ENCODE data around the gene RNF207. TPM values are rescaled to one million over a fixed set of nuclear protein-coding genes. Genes with fewer than 3 reads are reported as not detected.

The RNF207 gene
- total RNA-seq, 1 experiment from 2014 or later, result 9.2 TPM

DNA sequence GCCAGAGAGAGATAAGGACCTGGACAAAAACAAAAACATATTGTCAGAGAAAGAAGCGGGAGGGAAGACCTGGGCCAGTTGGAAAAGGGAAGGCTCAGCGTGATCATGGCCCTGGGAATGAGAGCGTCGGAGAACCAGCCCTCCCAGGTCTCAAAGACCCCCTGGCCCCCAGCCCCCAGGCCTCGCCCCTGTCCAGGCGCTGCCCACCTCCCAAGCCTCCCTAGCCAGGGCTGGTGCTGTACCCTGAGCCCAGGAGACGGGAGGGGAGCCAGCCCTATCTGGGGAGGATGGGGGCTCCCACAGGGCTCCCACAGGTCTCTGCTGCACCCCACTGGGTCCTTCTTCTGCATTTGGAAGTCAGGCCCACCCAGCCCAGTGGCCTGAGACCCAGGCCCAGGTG, 40.9 kb upstream of the RNF207 start:
- Mint-ChIP-seq H3K36me3 (no peaks in the 10 kb centered on the region), H3K4me1 (peaks cover 6% of the 10 kb centered on the region), H3K9me3 (no peaks in the 10 kb centered on the region), H3K27me3 (ENCODE audit: low read depth) (no peaks in the 10 kb centered on the region), H3K27ac (no peak overlapping the region), H3K4me3 (no peak overlapping the region)
- ATAC-seq (no peak), DNase-seq (ENCODE audit: low spot score) (no peak)
- TF ChIP-seq FOXP1 (CRISPR knock-in tag; IDR thresholded peaks at IDR 0.05; ENCODE audit: borderline replicate concordance), result no peak
- ChIA-PET CTCF (interaction anchor here (1.2 kb wide), 1 partner anchor 56 kb away, joined by 3 read pairs; no protein-coding TSS in a partner anchor), POLR2A (no interaction called here)

DNA sequence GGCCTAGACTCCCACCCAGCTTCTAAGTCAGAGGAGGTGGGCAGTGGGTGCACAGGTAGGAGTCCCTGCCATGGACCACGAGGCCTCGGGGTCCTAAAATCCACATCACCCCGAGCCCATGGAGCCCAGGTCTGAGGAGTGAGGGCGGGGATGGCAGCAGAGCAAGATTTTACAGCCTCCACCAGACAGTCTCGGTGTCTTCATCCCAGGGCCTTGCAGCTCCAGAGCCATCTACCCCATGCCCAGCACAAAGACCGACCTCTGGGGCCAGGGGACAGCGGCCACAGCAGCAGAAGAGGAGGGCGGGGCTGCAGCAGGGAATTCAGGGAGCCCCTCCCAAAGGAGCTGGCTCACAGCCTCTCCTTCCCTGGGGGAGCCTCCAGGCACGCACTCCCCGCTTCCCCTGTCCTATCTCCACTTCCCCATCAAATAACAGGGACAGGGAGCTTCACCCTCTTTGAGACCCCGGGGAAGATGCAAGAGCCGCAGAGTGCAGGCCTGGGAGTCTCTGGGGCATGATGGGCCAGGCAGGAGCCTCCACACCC, 40.4 kb upstream of the RNF207 start:
- Mint-ChIP-seq H3K4me3 (no peak overlapping the region), H3K36me3 (no peaks in the 10 kb centered on the region), H3K27ac (no peak overlapping the region), H3K27me3 (ENCODE audit: low read depth) (no peaks in the 10 kb centered on the region), H3K4me1 (peaks cover 6% of the 10 kb centered on the region), H3K9me3 (no peaks in the 10 kb centered on the region)
- CTCF ChIA-PET, result interaction anchor here (1.2 to 1.5 kb wide), 2 partner anchors 20 to 57 kb away, joined by 3 read pairs; no protein-coding TSS in a partner anchor
- POLR2A ChIA-PET, result no interaction called here
- ATAC-seq (no peak), DNase-seq (ENCODE audit: low spot score) (no peak)
- TF ChIP-seq PRRX2 (CRISPR knock-in tag; IDR thresholded peaks at IDR 0.05), result no peak
- TF ChIP-seq, protein P1, sequence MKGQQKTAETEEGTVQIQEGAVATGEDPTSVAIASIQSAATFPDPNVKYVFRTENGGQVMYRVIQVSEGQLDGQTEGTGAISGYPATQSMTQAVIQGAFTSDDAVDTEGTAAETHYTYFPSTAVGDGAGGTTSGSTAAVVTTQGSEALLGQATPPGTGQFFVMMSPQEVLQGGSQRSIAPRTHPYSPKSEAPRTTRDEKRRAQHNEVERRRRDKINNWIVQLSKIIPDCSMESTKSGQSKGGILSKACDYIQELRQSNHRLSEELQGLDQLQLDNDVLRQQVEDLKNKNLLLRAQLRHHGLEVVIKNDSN (CRISPR knock-in tag; IDR thresholded peaks at IDR 0.05), result no peak

DNA sequence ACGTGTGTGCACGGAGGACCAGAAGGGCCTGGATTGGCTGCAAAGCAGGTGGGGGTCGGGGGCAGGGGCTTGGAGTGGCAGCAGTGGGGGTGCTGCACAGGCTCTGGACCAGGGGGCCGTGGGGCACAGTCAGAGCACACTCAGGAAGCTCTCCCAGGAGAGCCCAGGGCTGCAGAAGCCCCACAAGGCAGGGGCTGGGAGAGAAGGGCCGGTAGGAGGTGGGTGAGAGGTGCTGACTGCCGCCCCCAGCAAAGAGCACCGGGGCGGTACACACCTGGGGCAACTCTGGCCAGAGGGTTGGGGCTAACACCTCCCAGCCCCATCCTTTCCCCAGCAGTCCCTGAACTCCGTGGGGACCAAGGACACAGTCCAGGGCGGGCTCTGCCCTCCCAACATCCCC, 39.7 kb upstream of the RNF207 start:
- TF ChIP-seq ZNF121 (CRISPR knock-in tag; IDR thresholded peaks at IDR 0.05), result no peak
- no peak for TF ChIP-seq ZNF232 (CRISPR knock-in tag; IDR thresholded peaks at IDR 0.05)
- no peak for TF ChIP-seq SMAD3 (CRISPR knock-in tag; IDR thresholded peaks at IDR 0.05; ENCODE audit: borderline replicate concordance)
- no peak for TF ChIP-seq ESRRA (CRISPR knock-in tag; IDR thresholded peaks at IDR 0.05; ENCODE audit: borderline replicate concordance)
- TF ChIP-seq ZNF423 (CRISPR knock-in tag; IDR thresholded peaks at IDR 0.05), result no peak
- no peak for TF ChIP-seq ZNF219 (CRISPR knock-in tag; IDR thresholded peaks at IDR 0.05; ENCODE audit: borderline replicate concordance)
- TF ChIP-seq ELF4 (CRISPR knock-in tag; IDR thresholded peaks at IDR 0.05; ENCODE audit: low read depth), result no peak
- TF ChIP-seq, protein P2, sequence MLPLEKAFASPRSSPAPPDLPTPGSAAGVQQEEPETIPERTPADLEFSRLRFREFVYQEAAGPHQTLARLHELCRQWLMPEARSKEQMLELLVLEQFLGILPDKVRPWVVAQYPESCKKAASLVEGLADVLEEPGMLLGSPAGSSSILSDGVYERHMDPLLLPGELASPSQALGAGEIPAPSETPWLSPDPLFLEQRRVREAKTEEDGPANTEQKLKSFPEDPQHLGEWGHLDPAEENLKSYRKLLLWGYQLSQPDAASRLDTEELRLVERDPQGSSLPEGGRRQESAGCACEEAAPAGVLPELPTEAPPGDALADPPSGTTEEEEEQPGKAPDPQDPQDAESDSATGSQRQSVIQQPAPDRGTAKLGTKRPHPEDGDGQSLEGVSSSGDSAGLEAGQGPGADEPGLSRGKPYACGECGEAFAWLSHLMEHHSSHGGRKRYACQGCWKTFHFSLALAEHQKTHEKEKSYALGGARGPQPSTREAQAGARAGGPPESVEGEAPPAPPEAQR (CRISPR knock-in tag; IDR thresholded peaks at IDR 0.05), result no peak
- TF ChIP-seq, protein P3, sequence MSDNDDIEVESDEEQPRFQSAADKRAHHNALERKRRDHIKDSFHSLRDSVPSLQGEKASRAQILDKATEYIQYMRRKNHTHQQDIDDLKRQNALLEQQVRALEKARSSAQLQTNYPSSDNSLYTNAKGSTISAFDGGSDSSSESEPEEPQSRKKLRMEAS (CRISPR knock-in tag; IDR thresholded peaks at IDR 0.05), result no peak
- TF ChIP-seq, protein P4, sequence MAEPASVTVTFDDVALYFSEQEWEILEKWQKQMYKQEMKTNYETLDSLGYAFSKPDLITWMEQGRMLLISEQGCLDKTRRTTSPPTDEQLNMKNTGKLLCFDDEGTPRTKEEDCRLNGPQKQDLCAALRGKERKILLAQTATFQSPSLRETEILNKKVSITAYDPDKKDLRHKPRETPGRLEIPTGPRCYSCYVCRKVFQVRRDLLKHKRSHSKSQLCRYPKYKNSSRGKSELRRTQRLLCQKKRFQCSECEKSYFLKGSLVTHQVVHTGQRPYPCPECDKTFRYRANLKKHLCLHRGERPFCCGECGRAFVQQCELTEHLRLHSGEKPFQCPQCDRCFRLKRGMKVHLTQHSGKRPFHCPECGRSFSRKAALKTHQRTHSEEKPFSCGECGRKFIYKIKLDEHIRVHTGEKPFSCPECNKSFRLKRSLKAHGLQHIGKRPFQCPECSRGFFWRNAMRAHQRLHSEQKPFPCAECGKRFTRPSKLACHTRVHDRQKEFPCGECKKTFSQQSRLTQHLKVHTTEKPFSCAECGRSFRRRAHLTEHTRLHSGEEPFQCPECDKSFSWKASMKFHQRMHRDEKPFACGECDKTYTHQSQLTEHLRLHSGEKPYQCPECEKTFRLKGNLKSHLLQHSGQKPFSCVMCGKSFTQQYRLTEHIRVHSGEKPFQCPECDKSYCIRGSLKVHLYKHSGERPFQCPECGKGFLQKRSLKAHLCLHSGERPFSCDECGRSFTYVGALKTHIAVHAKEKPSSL (CRISPR knock-in tag; conservative IDR thresholded peaks at IDR 0.05), result no peak
- no peak for TF ChIP-seq MXD4 (CRISPR knock-in tag; IDR thresholded peaks at IDR 0.05; ENCODE audit: borderline replicate concordance)
- TF ChIP-seq, protein P5, sequence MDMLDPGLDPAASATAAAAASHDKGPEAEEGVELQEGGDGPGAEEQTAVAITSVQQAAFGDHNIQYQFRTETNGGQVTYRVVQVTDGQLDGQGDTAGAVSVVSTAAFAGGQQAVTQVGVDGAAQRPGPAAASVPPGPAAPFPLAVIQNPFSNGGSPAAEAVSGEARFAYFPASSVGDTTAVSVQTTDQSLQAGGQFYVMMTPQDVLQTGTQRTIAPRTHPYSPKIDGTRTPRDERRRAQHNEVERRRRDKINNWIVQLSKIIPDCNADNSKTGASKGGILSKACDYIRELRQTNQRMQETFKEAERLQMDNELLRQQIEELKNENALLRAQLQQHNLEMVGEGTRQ (CRISPR knock-in tag; IDR thresholded peaks at IDR 0.05), result no peak
- no peak for TF ChIP-seq FOXP1 (CRISPR knock-in tag; IDR thresholded peaks at IDR 0.05; ENCODE audit: borderline replicate concordance)
- TF ChIP-seq ETV6 (CRISPR knock-in tag; IDR thresholded peaks at IDR 0.05), result no peak
- no peak for TF ChIP-seq HMGA2 (CRISPR knock-in tag; IDR thresholded peaks at IDR 0.05)
- TF ChIP-seq, protein P6, sequence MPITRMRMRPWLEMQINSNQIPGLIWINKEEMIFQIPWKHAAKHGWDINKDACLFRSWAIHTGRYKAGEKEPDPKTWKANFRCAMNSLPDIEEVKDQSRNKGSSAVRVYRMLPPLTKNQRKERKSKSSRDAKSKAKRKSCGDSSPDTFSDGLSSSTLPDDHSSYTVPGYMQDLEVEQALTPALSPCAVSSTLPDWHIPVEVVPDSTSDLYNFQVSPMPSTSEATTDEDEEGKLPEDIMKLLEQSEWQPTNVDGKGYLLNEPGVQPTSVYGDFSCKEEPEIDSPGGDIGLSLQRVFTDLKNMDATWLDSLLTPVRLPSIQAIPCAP (CRISPR knock-in tag; IDR thresholded peaks at IDR 0.05), result no peak
- TF ChIP-seq ZBTB21 (CRISPR knock-in tag; IDR thresholded peaks at IDR 0.05; ENCODE audit: borderline replicate concordance), result no peak
- ATAC-seq (no peak), DNase-seq (ENCODE audit: low spot score) (no peak)
- H3K4me3 Mint-ChIP-seq, result no peak overlapping the region
- no peaks in the 10 kb centered on the region for H3K27me3 Mint-ChIP-seq (ENCODE audit: low read depth)
- H3K4me1 Mint-ChIP-seq, result peaks cover 2% of the 10 kb centered on the region; the same call in 1 of the 2 replicates
- POLR2A ChIA-PET, result no interaction called here
- H3K36me3 Mint-ChIP-seq, result no peaks in the 10 kb centered on the region
- CTCF ChIA-PET, result interaction anchor here (1.2 to 1.5 kb wide), 2 partner anchors 19 to 58 kb away, joined by 3 read pairs; no protein-coding TSS in a partner anchor
- no peak overlapping the region for H3K27ac Mint-ChIP-seq
- no peaks in the 10 kb centered on the region for H3K9me3 Mint-ChIP-seq

All from WTC11 (cell line).